ENCODE measurements around the gene VEZF1. TPM values are rescaled to one million over a fixed set of nuclear protein-coding genes. Genes with fewer than 3 reads are reported as not detected.

VEZF1 gene
- total RNA-seq, 1 experiment from 2014 or later = 52.1 TPM

- Mint-ChIP-seq H3K27ac (ENCODE audit: unreplicated experiment) (peak overlapping the region; percentile 32), H3K27me3 (ENCODE audit: insufficient read depth, unreplicated experiment) (no peaks in the 10 kb centered on the region), H3K4me3 (ENCODE audit: unreplicated experiment) (peak overlapping the region; percentile 26), H3K4me1 (ENCODE audit: low read depth, unreplicated experiment) (peaks cover 47% of the 10 kb centered on the region), H3K9me3 (ENCODE audit: unreplicated experiment) (no peaks in the 10 kb centered on the region), H3K36me3 (ENCODE audit: insufficient read depth, unreplicated experiment) (peaks cover 9% of the 10 kb centered on the region)
- no peak overlapping the region for H3K4me3 ChIP-seq (ENCODE audit: low read depth, low read length)
- TF ChIP-seq, protein P1, sequence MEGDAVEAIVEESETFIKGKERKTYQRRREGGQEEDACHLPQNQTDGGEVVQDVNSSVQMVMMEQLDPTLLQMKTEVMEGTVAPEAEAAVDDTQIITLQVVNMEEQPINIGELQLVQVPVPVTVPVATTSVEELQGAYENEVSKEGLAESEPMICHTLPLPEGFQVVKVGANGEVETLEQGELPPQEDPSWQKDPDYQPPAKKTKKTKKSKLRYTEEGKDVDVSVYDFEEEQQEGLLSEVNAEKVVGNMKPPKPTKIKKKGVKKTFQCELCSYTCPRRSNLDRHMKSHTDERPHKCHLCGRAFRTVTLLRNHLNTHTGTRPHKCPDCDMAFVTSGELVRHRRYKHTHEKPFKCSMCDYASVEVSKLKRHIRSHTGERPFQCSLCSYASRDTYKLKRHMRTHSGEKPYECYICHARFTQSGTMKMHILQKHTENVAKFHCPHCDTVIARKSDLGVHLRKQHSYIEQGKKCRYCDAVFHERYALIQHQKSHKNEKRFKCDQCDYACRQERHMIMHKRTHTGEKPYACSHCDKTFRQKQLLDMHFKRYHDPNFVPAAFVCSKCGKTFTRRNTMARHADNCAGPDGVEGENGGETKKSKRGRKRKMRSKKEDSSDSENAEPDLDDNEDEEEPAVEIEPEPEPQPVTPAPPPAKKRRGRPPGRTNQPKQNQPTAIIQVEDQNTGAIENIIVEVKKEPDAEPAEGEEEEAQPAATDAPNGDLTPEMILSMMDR (IDR thresholded peaks at IDR 0.05; ENCODE audit: insufficient read depth in 1 of 2, low read depth in 1 of 2, low read length in 1 of 2, severe bottlenecking in 1 of 2, unreplicated experiment in 1 of 2) = no peak
- ChIA-PET POLR2A (no interaction called here), CTCF (interaction anchor here (0.6 to 2.0 kb wide), 4 partner anchors 44 to 479 kb away, joined by 3 to 6 read pairs (median 4); no protein-coding TSS in a partner anchor)
- no peaks in the 10 kb centered on the region for H3K9me3 ChIP-seq
- DNase-seq = peak in 1 of 2 experiments; percentile 57
- peaks cover 54% of the 10 kb centered on the region for H3K4me1 ChIP-seq
- intact Hi-C loops (cut with micrococcal nuclease; ENCODE audit: unreplicated experiment) = loop anchor here (1.0 kb wide), 1 partner anchor 7 kb away; no protein-coding TSS in a partner anchor
- no peaks in the 10 kb centered on the region for H3K27me3 ChIP-seq (replicated peaks; ENCODE audit: control insufficient read depth, insufficient read depth, low read length)
- no TSS peak for BruUV-seq (replicated peaks)
- no peaks in the 10 kb centered on the region for H3K36me3 ChIP-seq (ENCODE audit: control insufficient read depth, insufficient read depth, low read length)
Observed at GRCh38 chr17:57946798-57947358, 41.2 kb downstream of the VEZF1 start.

DNA sequence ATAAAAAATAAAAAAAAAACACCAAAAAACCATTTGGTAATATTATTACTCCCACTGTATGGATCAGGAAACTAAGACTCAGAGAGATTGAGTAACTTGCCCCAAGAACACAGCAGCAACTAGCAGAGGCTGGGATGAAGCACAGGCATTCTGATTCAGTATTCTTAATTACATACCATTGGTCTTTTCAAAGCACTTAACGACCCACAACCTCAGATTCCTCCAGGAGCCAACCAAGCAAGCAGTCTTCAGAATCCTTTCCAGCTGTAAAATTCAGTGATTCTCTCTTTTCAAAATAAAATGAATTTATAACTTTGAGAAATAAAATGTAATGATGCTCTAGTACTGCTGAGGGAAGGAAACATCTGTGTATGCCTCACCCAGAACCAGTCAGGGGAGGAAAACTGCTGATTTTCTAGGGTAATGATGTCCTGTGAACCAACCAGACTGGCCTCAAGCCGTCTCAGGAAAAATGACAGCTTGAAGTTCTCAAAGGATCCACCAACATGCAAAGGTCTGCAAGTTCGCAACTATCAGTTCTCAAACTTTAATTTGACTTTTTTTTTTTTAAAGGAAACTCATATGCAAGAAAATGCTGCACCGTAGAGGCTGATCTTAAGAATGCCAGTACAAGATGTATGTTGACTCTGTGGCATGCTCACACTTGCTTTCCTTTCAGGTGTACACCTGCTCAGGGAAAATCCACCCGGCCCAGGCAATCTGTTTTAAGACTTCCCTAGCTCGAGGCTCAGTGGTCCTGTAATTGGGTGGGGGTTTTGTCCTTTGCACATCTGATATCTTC lies 41.9 kb downstream of the VEZF1 start:
- Histone ChIP-seq H3K9me3 (no peaks in the 10 kb centered on the region), H3K36me3 (ENCODE audit: control insufficient read depth, insufficient read depth, low read length) (no peaks in the 10 kb centered on the region), H3K4me3 (ENCODE audit: low read depth, low read length) (no peak overlapping the region), H3K4me1 (peaks cover 47% of the 10 kb centered on the region), H3K27me3 (replicated peaks; ENCODE audit: control insufficient read depth, insufficient read depth, low read length) (no peaks in the 10 kb centered on the region)
- H3K36me3 Mint-ChIP-seq (ENCODE audit: insufficient read depth, unreplicated experiment) = peaks cover 9% of the 10 kb centered on the region
- DNase-seq = no peak
- H3K9me3 Mint-ChIP-seq (ENCODE audit: unreplicated experiment) = no peaks in the 10 kb centered on the region
- no peaks in the 10 kb centered on the region for H3K27me3 Mint-ChIP-seq (ENCODE audit: insufficient read depth, unreplicated experiment)
- CTCF ChIA-PET = interaction anchor here (1.4 kb wide), 1 partner anchor 43 kb away, joined by 4 read pairs; no protein-coding TSS in a partner anchor
- H3K4me3 Mint-ChIP-seq (ENCODE audit: unreplicated experiment) = peak overlapping the region; percentile 26
- TSS peak; percentile 7 for BruUV-seq (replicated peaks)
- H3K27ac Mint-ChIP-seq (ENCODE audit: unreplicated experiment) = peak overlapping the region; percentile 32
- POLR2A ChIA-PET = no interaction called here
- H3K4me1 Mint-ChIP-seq (ENCODE audit: low read depth, unreplicated experiment) = peaks cover 47% of the 10 kb centered on the region
- intact Hi-C loops (cut with micrococcal nuclease; ENCODE audit: unreplicated experiment) = loop anchor here (1.0 kb wide), 1 partner anchor 8 kb away; no protein-coding TSS in a partner anchor
- TF ChIP-seq, protein P1 (IDR thresholded peaks at IDR 0.05; ENCODE audit: insufficient read depth in 1 of 2, low read depth in 1 of 2, low read length in 1 of 2, severe bottlenecking in 1 of 2, unreplicated experiment in 1 of 2) = no peak

- ChIA-PET CTCF (no interaction called here), POLR2A (interaction anchor here (1.5 kb wide), 1 partner anchor 138 kb away, joined by 3 read pairs; no protein-coding TSS in a partner anchor)
- Histone ChIP-seq H3K9me3 (no peaks in the 10 kb centered on the region), H3K27me3 (replicated peaks; ENCODE audit: control insufficient read depth, insufficient read depth, low read length) (no peaks in the 10 kb centered on the region), H3K4me3 (ENCODE audit: low read depth, low read length) (no peak overlapping the region), H3K36me3 (ENCODE audit: control insufficient read depth, insufficient read depth, low read length) (no peaks in the 10 kb centered on the region), H3K4me1 (peaks cover 38% of the 10 kb centered on the region)
- intact Hi-C loops (cut with micrococcal nuclease; ENCODE audit: unreplicated experiment) = no loop called here
- Mint-ChIP-seq H3K9me3 (ENCODE audit: unreplicated experiment) (no peaks in the 10 kb centered on the region), H3K4me3 (ENCODE audit: unreplicated experiment) (no peak overlapping the region), H3K36me3 (ENCODE audit: insufficient read depth, unreplicated experiment) (peaks cover 9% of the 10 kb centered on the region), H3K4me1 (ENCODE audit: low read depth, unreplicated experiment) (peaks cover 49% of the 10 kb centered on the region), H3K27me3 (ENCODE audit: insufficient read depth, unreplicated experiment) (no peaks in the 10 kb centered on the region), H3K27ac (ENCODE audit: unreplicated experiment) (no peak overlapping the region)
- TF ChIP-seq, protein P1 (IDR thresholded peaks at IDR 0.05; ENCODE audit: insufficient read depth in 1 of 2, low read depth in 1 of 2, low read length in 1 of 2, severe bottlenecking in 1 of 2, unreplicated experiment in 1 of 2) = no peak
- no TSS peak for BruUV-seq (replicated peaks)
- DNase-seq = no peak
Observed at GRCh38 chr17:57944908-57945307, 43.1 kb downstream of the VEZF1 start.
